LNCAP (cell line): Measurements from ENCODE around the gene SYNRG.
A peak's percentile ranks its signal among the peaks of the same experiment; 100 is the strongest.

Experiments used
- TF ChIP-seq, protein P1 (sequence below): fragments of 450-650 bp; IDR thresholded peaks from 2 replicates; pipeline ENCODE4 v1.5.1; 2017; ENCODE audit warnings: mild to moderate bottlenecking

SYNRG gene

DNA sequence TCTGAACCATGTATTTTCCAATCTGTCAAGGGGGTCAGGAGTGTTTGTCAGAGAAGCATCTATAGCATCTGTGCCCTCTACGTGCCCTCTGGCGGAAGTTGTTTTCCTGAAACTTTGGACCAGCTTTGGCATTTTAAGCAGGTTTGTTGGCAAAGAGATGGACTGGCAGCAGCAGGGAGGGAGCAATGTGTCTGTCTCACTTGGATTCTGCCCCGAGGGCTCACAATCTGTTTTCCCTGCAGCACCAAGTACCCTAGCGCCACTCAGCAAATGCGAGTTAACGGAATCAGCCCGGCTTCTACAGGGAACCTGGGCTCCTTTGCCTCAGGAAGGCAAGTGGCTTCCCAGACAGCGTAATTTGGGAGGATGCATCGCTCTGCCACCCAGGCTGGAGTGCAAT lies 102.1 kb downstream of the SYNRG start:
- TF ChIP-seq, protein P1, sequence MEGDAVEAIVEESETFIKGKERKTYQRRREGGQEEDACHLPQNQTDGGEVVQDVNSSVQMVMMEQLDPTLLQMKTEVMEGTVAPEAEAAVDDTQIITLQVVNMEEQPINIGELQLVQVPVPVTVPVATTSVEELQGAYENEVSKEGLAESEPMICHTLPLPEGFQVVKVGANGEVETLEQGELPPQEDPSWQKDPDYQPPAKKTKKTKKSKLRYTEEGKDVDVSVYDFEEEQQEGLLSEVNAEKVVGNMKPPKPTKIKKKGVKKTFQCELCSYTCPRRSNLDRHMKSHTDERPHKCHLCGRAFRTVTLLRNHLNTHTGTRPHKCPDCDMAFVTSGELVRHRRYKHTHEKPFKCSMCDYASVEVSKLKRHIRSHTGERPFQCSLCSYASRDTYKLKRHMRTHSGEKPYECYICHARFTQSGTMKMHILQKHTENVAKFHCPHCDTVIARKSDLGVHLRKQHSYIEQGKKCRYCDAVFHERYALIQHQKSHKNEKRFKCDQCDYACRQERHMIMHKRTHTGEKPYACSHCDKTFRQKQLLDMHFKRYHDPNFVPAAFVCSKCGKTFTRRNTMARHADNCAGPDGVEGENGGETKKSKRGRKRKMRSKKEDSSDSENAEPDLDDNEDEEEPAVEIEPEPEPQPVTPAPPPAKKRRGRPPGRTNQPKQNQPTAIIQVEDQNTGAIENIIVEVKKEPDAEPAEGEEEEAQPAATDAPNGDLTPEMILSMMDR = no peak

DNA sequence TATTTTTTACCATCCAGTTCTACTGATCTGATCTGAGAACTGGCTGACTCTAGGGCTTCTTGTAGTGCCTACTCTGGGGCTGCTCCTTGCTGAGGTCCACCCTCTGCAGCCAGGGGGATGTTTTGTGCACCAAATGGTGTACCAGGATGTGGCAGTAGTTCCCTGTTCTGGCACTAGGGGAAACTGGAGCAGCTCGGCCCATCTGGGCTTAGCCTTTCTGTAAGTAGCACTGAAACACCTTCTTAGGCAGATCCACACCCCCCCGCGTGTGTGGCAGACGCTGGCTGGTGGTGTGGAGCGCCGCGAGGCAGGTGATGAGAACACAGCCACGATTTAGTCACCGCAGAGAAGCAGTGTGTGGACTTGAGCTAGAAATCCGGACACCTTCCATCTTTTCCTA lies 102.5 kb downstream of the SYNRG start:
- TF ChIP-seq, protein P1 = peak; percentile 28; the same call in 1 of the 2 replicates

DNA sequence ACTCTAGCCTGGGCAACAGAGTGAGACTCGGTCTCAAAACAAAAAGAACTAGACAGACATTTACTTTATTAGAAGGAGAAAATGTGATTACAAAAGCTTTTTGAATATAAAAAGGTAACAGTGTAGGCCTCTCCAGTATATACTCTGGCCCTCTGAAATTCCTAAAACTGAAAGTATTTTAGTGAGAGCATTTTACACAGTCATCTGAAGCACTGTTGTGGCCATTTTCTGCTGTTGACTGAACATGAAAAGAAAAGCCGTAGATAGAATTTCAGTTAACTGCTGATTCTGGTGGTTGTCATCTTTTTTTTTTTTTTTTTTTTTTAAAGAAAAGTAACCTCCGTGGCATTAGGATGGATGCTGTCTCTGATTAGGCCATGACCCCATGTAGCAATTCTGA lies 103.9 kb downstream of the SYNRG start:
- TF ChIP-seq, protein P1 = no peak

DNA sequence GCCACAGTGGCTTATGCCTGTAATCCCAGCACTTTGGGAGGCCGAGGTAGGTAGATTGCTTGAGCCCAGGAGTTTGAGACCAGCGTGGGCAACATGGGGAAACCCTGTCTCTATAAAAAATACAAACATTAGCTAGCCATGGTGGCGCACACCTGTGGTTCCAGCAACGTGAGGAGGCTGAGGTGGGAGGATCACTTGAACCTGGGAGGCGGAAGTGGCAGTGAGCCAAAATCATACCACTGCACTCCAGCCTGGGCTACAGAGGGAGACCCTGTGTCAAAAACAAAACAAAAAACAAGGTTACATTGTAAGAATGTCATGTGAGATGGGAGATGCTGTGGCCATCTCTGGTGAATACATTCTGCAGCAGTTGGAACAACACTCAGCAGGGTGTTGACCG lies 106.1 kb downstream of the SYNRG start:
- TF ChIP-seq, protein P1 = no peak

DNA sequence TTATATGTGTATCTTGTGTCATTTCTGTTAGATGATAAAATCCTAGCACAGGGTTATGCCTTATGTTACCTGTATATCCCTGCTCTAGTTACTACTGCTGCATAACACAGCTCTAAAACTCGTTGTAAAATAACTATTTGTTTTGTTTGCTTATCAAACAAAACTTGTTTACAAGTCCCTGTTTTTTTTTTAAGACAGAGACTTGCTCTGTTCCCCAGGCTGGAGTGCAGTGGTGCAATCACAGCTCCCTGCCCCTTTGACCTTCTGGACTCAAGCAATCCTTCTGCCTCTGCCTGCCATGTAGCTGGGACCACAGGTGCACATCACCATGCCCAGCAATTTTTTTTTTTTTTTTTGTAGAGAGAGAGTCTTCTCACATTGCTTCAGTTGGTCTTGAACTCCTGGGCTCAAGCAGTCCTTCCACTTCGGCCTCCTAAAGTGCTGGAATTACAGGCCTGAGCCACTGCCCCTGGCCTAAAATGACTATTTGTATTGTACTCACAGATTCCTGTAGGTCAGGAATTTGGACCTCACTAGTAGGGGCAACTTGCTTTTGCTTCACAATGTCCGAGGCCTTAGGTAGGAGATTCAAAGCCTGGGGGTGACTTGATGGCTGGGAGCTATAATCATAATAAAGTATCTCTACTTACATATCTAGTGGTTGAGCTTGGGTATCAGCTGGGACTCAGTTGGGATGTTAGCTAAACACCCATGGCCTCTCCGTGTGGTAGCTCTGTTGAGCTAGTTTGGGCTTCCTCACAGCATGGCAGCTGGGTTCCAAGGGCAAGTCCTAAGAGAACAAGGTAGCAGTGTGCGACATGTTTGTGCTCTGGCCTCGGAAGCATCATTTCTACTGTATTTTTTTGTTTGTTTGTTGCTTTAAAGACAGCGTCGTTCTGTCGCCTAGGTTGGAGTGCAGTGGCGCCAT lies 106.9 kb downstream of the SYNRG start:
- TF ChIP-seq, protein P1 = no peak

DNA sequence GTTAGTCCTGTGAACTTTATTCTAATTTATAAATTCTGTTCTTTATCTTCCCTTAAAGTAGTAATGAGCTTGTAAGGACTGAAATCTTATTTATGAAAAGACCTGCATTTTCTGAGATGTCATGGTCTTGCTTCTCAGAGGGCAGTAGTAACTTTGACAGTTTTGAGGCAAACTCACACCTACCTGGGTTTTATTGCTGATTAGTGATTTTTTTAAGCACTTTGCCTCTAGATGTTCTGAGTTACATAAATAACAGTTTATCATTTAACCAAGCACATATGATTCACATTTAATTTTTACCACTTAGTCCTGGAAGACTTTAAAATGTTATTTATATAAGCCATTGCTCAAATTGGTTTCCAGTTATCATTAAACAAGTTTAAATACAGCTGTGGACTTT lies 108.8 kb downstream of the SYNRG start:
- TF ChIP-seq, protein P1 = no peak

DNA sequence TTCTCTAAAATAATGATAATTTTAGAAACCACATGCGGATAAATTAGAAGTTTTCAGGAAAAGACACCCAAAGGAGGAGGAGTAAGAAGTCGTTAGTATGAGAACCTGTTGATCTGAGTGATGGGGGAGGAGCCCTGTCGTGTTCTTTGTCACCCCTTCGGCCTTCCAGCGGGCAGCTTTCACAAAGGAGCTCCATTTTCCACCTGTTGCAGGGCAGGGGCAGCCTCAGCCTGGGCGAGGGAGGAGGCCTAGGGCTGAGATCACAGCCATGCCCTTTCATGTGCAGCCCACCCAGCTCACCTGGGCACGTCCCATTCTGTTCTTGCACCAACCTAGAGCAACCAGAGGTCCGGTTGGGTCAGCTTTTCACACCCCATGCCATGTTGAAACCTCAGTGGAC lies 114.2 kb downstream of the SYNRG start:
- TF ChIP-seq, protein P1 = no peak
